Measurements from ENCODE around the gene TNS3.

The TNS3 gene

DNA sequence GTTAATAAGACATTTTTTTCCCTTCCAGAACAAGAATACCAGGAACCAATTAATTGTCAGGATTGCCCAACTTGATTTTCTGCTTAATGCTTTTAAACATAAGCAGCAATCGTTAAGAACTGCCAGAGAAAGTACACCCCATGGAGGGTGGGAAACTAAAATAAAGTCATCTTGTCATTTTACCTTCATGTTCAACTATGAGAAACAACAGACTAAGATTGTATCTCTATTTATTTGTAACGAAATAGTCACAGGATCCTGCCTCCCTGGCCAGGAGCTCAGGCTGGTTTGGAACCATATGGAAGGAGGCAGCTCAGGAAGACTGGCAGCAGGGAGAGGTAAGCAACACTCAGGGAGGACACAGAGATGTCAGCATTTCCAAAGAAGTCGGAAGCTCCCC is 129.6 kb downstream of the TNS3 start:
- no peaks in the 10 kb centered on the region for H3K9me3 ChIP-seq (replicated peaks; ENCODE audit: insufficient read depth, low read length)
- DNase-seq = no peak
- peaks cover 85% of the 10 kb centered on the region for H4K20me1 ChIP-seq (ENCODE audit: insufficient read depth, low read length)
- H2AFZ ChIP-seq (ENCODE audit: low read length) = no peak overlapping the region
- no peaks in the 10 kb centered on the region for H3K27me3 ChIP-seq (replicated peaks; ENCODE audit: insufficient read depth, low read length)
- no peaks in the 10 kb centered on the region for H3K4me1 ChIP-seq (ENCODE audit: low read length)
- no peak overlapping the region for H3K27ac ChIP-seq (ENCODE audit: low read length)
- H3K4me2 ChIP-seq (ENCODE audit: low read depth, low read length) = no peak overlapping the region
- H3K79me2 ChIP-seq (ENCODE audit: low read length) = peaks cover 99% of the 10 kb centered on the region
- TF ChIP-seq EZH2phosphoT487 (IDR thresholded peaks at IDR 0.05; ENCODE audit: low read length) = no peak
- no peak for TF ChIP-seq EZH2 (optimal IDR thresholded peaks at IDR 0.05; ENCODE audit: low read depth, low read length)
- no peak for TF ChIP-seq CTCF (IDR thresholded peaks at IDR 0.05; ENCODE audit: low read length)
- H3F3A ChIP-seq (ENCODE audit: insufficient read depth, low read length) = 0 out of 2 replicates have a peak, but pooled peaks cover 6% of the 10 kb centered on the region
- no peaks in the 10 kb centered on the region for H3K9me2 ChIP-seq (replicated peaks; ENCODE audit: insufficient read depth, low read length)
- no peaks in the 10 kb centered on the region; the same call in 1 of the 2 replicates for H3K36me3 ChIP-seq (replicated peaks; ENCODE audit: insufficient read depth, low read length)
- H3K4me3 ChIP-seq (ENCODE audit: low read length) = no peak overlapping the region
- H3K9ac ChIP-seq (ENCODE audit: low read length) = no peak overlapping the region

GRCh38 chr7:47451851-47452205 is 130.1 kb downstream of the TNS3 start:
- Histone ChIP-seq H3K4me3 (ENCODE audit: low read length) (no peak overlapping the region), H3K4me1 (ENCODE audit: low read length) (no peaks in the 10 kb centered on the region)
- no peak for DNase-seq

DNA sequence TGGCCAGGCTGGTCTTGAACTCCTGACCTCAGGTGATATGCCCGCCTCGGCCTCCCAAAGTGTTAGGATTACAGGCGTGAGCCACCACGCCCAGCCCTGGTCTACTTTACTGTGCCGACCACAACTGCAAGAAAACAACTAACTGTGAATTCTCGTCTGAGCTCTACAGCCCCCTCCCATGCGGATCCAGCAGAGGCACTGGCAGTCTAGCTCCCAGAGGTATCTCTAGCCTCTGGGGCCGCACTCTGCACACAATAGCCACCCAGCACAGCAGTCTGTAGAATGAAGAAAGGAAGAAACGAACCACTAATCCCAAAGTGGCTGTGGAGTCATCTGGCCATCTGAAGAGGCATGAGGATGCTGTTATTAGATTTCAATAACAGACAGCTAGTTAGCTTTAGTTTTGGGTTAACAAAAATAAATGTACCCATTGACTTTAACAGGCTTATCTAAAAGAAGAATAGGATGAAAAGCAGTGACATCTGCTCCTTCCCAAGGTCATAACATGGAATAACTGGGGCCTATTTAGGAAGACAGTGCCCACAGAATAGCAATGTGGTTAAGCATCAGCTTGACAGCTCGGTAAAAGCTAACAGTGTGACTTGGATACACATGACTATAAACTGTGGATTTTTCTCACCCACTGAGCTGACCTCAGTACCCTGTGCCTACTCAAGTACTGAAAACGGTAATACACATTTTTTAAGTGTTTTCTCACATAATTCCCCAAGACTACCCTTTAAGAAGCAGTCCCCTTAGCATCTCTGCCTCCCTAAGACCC is 131.9 kb downstream of the TNS3 start:
- no peaks in the 10 kb centered on the region for H3K9me2 ChIP-seq (replicated peaks; ENCODE audit: insufficient read depth, low read length)
- no peaks in the 10 kb centered on the region; the same call in 1 of the 2 replicates for H3K36me3 ChIP-seq (replicated peaks; ENCODE audit: insufficient read depth, low read length)
- H3F3A ChIP-seq (ENCODE audit: insufficient read depth, low read length) = 0 out of 2 replicates have a peak, but pooled peaks cover 6% of the 10 kb centered on the region
- DNase-seq = no peak
- no peak overlapping the region for H3K27ac ChIP-seq (ENCODE audit: low read length)
- H3K4me1 ChIP-seq (ENCODE audit: low read length) = no peaks in the 10 kb centered on the region
- H3K9me3 ChIP-seq (replicated peaks; ENCODE audit: insufficient read depth, low read length) = no peaks in the 10 kb centered on the region
- no peak overlapping the region for H2AFZ ChIP-seq (ENCODE audit: low read length)
- H3K27me3 ChIP-seq (replicated peaks; ENCODE audit: insufficient read depth, low read length) = no peaks in the 10 kb centered on the region
- H3K9ac ChIP-seq (ENCODE audit: low read length) = no peak overlapping the region
- TF ChIP-seq CTCF (IDR thresholded peaks at IDR 0.05; ENCODE audit: low read length) (no peak), EZH2 (optimal IDR thresholded peaks at IDR 0.05; ENCODE audit: low read depth, low read length) (no peak), EZH2phosphoT487 (IDR thresholded peaks at IDR 0.05; ENCODE audit: low read length) (no peak)
- H3K4me3 ChIP-seq (ENCODE audit: low read length) = no peak overlapping the region
- H3K79me2 ChIP-seq (ENCODE audit: low read length) = peaks cover 100% of the 10 kb centered on the region
- H4K20me1 ChIP-seq (ENCODE audit: insufficient read depth, low read length) = peaks cover 86% of the 10 kb centered on the region
- no peak overlapping the region for H3K4me2 ChIP-seq (ENCODE audit: low read depth, low read length)

More at GRCh38 chr7:47451851-47452205, 130.1 kb downstream of the TNS3 start:
- Histone ChIP-seq H3F3A (ENCODE audit: insufficient read depth, low read length) (0 out of 2 replicates have a peak, but pooled peaks cover 6% of the 10 kb centered on the region), H3K9me3 (replicated peaks; ENCODE audit: insufficient read depth, low read length) (no peaks in the 10 kb centered on the region), H3K79me2 (ENCODE audit: low read length) (peaks cover 100% of the 10 kb centered on the region), H3K9me2 (replicated peaks; ENCODE audit: insufficient read depth, low read length) (no peaks in the 10 kb centered on the region), H4K20me1 (ENCODE audit: insufficient read depth, low read length) (peaks cover 88% of the 10 kb centered on the region), H3K4me2 (ENCODE audit: low read depth, low read length) (no peak overlapping the region), H3K9ac (ENCODE audit: low read length) (no peak overlapping the region), H2AFZ (ENCODE audit: low read length) (no peak overlapping the region), H3K27me3 (replicated peaks; ENCODE audit: insufficient read depth, low read length) (no peaks in the 10 kb centered on the region), H3K36me3 (replicated peaks; ENCODE audit: insufficient read depth, low read length) (no peaks in the 10 kb centered on the region; the same call in 1 of the 2 replicates), H3K27ac (ENCODE audit: low read length) (no peak overlapping the region)
- TF ChIP-seq EZH2 (optimal IDR thresholded peaks at IDR 0.05; ENCODE audit: low read depth, low read length) = no peak
- TF ChIP-seq CTCF (IDR thresholded peaks at IDR 0.05; ENCODE audit: low read length) = no peak
- TF ChIP-seq EZH2phosphoT487 (IDR thresholded peaks at IDR 0.05; ENCODE audit: low read length) = no peak
